Fibroblast of skin of left quadriceps (primary cell): ENCODE results near the gene SYCP1.
"Not testable (repeated sequence)": the region's sequence is repeated elsewhere in the genome, so short reads cannot be mapped to it uniquely, and the experiment has no call there.

Experiments
- DNase-seq, 2 experiments: peaks; one replicate each; pipeline ENCODE4 v3.0.0-alpha.2; 2013; ENCODE audit warnings: low read depth in 2 of 2

The SYCP1 gene

GRCh38 chr1:114979278-114979891 lies 124.7 kb downstream of the SYCP1 start:
- DNase-seq = peak; percentile 4 to 7

GRCh38 chr1:114982251-114982650 lies 127.6 kb downstream of the SYCP1 start:
- no peak for DNase-seq

- no peak for DNase-seq
Observed at GRCh38 chr1:114986286-114986685, 131.6 kb downstream of the SYCP1 start.

DNA sequence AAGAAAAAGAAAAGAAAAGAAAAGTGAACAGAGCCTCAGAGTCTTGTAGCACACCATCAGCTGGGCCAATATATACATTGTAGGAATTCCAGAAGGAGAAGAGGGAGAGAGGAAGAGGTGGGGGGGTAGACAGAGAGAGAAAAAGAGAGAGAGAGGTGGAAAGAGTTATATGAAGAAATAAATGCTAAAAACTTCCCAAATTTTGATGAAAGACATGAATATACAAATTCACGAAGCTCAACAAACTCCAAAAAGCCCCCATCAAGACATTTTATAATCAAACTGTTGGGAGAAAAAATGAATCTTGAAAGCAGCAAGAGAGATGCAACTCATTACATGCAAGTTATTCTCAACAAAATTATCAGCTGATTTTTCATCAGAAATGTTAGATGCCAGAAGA lies 133.4 kb downstream of the SYCP1 start:
- no peak for DNase-seq

- no peak for DNase-seq
Observed at GRCh38 chr1:114997510-114998289, 143.0 kb downstream of the SYCP1 start.

DNA sequence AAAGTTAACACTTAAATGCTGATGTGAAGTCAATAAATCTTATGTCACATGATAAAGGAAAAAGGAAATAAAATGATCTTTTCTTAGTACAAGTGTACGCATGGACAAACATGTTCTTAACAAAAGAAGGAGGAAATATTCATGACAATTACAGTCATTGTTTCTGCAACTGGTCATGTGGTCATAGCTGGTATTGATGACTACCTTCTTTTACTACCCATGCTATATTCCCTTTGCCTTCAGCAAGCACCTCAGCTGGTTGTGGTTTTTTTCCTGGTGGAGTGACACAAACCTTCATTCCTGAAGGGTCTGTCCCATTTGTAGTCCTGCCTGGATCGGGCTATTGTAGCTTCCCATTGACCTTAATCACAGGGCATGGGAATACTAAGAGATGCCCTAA lies 151.5 kb downstream of the SYCP1 start:
- no peak for DNase-seq

DNA sequence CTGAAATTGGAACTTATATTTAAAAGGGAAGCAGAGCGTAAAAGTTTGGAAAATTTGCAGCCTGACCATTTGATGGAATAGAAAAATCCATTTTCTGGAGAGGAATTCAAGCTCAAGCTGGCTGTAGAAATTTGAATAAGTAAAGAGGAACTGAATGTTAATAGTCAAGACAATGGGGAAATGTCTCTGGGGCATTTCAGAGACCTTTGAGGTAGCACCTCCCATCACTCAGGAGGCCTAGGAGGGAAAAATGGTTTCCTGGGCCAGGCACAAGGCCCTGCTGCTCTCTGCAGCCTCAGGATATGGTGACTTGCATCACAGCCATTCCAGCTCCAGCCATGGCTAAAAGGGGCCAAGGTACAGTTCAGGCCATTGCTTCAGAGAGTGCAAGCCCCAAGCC lies 157.3 kb downstream of the SYCP1 start:
- no peak for DNase-seq

- no peak for DNase-seq
Observed at GRCh38 chr1:115012434-115012833, 157.8 kb downstream of the SYCP1 start.

DNA sequence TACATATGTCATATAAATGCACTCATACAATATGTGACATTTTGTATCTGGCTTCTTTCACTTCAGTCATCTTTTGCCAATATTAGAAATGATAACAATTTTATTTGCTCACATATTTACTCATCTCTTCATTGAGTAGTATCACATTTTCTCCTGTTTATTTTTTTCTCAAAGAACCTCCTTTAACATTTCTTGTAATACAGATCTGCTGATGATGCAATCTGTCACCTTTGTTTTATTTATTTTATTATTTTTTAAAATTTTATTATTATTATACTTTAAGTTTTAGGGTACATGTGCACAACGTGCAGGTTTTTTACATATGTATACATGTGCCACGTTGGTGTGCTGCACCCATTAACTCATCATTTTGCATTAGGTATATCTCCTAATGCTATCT lies 159.1 kb downstream of the SYCP1 start:
- DNase-seq = no peak

DNA sequence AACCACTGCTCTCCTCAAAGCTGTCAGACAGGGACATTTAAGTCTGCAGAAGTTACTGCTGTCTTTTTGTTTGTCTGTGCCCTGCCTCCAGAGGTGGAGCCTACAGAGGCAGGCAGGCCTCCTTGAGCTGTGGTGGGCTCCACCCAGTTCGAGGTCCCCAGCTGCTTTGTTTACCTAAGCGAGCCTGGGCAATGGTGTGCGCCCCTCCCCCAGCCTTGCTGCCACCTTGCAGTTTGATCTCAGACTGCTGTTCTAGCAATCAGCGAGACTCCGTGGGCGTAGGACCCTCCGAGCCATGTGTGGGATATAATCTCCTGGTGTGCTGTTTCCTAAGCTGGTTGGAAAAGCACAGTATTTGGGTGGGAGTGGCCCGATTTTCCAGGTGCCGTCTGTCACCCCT lies 164.9 kb downstream of the SYCP1 start:
- DNase-seq = not testable (repeated sequence)

DNA sequence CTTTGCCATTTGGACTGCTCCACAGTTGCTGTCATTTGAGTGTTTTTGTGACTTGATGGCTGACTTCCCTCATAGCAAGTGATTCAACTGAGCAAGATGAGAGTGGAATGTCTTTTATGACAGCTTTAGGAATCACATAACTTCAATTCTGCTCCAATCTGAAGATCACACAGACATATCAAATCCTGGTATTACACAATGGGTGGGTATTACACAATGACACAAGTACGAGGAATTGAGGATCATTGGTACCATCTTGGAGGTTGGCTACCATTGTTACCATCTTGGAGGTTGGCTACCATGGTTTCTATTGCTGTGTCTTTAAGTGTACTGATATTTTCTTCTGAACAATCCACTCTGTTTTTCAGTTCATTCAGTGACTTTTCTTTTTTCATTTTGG lies 166.5 kb downstream of the SYCP1 start:
- DNase-seq = no peak

DNA sequence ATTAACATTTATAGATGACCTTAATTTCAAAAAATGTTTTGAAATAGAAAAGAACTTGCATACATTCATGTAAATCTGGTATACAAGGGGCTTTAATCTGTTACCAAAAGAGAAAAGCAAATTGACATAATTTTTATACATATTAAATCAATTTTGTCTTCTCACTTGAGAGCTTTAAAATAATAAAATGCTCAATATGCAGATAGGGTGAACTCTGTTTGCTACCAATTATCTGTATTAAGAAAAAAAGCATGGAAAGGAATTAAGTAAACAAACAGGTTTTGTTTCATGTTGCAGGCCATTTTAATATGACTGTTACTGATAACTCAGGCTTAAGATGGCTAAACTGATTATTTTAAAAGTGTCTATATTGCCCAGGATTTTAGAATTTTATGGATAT lies 168.9 kb downstream of the SYCP1 start:
- DNase-seq = no peak

DNA sequence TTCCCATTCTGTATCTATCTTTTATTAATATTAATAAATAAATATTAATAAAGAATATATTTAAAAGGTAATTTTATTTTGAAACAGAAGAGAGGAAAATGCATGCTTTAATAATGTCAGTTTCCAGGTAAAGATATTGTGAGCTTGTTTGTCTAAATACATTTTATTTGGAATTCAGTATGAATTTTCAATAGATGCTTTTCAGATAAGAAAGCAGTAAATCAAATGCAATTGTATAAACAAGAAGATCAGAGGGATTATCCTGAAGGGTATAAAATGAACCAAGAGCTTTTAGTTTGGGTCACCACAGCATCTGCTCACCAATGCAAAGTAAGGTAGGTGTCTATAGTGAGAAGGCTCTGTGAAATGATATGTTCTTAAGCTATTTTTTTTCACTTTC lies 174.9 kb downstream of the SYCP1 start, which contains the start of gene TSHB:
Gene TSHB, plus strand, starts transcription at position 301 of the 400 bp plus-strand sequence. CDS start 3,537 bp downstream, outside the sequence.
- no peak for DNase-seq

DNA sequence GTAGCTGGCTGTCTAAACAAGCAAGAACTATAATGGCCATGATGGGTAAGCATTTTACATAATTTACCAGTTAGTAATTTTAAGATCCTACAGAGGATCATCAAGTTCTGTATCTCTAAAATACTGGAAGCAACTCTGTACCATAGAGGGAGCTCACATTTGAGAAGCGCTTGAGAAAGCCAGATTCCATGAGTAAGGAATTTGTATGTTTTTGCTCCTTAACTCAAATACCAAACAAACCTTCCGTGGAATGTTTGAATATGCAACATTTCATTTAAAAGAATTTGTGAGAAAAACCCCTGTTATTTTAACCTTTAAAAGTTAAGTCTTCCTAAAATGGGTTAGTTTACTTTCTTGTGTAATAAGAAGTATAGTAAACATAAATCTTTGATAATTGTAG lies 176.9 kb downstream of the SYCP1 start:
- DNase-seq = no peak

- no peak for DNase-seq
Observed at GRCh38 chr1:115035652-115036051, 181.0 kb downstream of the SYCP1 start.

DNA sequence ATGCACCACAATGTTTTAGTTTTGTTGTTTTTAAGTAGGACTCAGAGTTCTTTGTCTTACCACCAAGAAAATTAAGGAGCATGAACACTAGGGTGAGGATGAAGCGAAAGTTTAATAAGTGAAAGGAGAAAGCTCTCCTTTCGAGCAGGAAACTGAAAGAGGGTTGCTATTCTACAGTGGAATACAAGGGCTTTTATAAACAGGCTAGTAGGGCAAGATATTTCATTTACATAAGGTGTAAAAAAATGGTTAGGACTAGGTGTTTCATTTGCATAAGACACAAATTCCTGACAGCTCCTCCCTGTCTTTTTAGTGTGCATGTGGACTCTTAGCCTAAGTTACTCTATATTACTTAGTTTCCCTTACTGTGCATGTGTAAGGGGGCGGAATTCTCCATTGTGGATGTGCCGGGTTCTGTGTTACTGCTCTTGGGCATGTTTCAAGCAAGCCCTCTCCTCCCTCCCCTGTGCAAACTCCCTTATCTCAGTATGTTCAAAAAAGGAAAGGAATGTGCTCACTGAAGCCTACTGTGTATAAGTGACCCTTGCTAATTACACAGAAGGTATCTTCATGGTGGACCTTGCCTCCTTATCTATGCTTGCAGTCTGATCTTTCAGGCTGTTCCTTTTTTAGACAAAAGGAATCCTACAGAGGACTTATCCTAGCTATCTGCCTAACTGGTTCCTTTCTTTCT lies 182.3 kb downstream of the SYCP1 start:
- no peak for DNase-seq

GRCh38 chr1:115040501-115040900 lies 185.8 kb downstream of the SYCP1 start:
- DNase-seq = no peak

DNA sequence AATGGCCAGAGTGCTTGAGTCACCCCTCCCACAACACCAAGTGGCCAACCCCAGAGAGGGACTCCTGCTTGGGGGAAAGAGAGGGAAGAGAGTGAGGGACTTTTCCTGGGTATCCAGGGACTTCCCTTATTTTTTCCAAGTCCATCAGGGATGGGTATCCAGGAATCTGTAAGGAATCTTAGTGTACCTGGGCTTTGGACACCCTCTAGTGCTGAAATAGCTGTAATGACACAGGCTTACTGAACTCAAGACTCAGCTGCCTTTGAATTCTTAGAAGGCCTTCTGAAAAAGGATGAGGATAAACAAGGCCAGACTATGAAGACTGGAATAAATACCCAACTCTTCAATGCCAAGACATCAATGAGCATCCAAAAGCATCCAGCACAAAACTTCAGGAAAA lies 187.0 kb downstream of the SYCP1 start:
- DNase-seq = no peak
